Sigmoid colon (tissue), 4 donors: ENCODE data around the gene PICALM.

ENCODE experiments used
- EP300 ChIP-seq, 4 donors: sonication (generic); formaldehyde crosslinking; IDR thresholded peaks; one replicate each; pipeline ENCODE4 v1.6.1; 2017; ENCODE audit warnings: antibody characterized with exemption in 4 of 4
- POLR2A ChIP-seq, 2 donors: fragments of 450-650 bp; IDR thresholded peaks; one replicate each; pipeline ENCODE4 v1.6.1; 2016; ENCODE audit warnings: antibody characterized with exemption in 2 of 2, mild to moderate bottlenecking in 2 of 2, moderate library complexity in 2 of 2
- TF ChIP-seq, protein P1 (sequence below), 4 experiments: fragments of 450-650 bp in 3 of 4; fragments of 200-600 bp in 1 of 4; IDR thresholded peaks; one replicate each; pipeline ENCODE4 v1.5.1; 2016 to 2019; ENCODE audit warnings: antibody characterized with exemption in 4 of 4, mild to moderate bottlenecking in 3 of 4, moderate library complexity in 2 of 4

DNA sequence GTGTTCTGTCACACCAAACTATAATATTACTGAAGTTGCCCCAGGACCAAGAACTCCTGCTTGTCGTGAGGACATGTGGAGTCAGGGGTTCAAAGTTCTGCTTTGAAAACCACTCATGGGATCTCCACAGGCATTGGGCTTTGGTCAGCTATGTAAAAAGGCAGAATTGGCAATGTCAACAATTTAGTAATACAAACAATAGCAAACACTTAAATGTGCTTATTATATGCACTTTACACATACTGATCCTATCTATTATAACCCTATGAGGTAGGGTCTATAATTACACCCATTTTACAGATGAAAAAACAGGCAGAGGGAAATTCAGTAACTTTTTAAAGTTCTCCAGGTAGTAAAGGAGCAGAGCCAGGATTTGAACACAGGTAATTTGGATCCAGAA is 119.1 kb downstream of the PICALM start:
- TF ChIP-seq, protein P1, sequence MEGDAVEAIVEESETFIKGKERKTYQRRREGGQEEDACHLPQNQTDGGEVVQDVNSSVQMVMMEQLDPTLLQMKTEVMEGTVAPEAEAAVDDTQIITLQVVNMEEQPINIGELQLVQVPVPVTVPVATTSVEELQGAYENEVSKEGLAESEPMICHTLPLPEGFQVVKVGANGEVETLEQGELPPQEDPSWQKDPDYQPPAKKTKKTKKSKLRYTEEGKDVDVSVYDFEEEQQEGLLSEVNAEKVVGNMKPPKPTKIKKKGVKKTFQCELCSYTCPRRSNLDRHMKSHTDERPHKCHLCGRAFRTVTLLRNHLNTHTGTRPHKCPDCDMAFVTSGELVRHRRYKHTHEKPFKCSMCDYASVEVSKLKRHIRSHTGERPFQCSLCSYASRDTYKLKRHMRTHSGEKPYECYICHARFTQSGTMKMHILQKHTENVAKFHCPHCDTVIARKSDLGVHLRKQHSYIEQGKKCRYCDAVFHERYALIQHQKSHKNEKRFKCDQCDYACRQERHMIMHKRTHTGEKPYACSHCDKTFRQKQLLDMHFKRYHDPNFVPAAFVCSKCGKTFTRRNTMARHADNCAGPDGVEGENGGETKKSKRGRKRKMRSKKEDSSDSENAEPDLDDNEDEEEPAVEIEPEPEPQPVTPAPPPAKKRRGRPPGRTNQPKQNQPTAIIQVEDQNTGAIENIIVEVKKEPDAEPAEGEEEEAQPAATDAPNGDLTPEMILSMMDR (IDR thresholded peaks at IDR 0.05) = no peak
- TF ChIP-seq POLR2A (IDR thresholded peaks at IDR 0.05) = no peak
- TF ChIP-seq EP300 (IDR thresholded peaks at IDR 0.05) = no peak
